GM23248 (cell line): Measurements from ENCODE around the gene NTMT1. TPM values are rescaled to one million over a fixed set of nuclear protein-coding genes. Genes with fewer than 3 reads are reported as not detected.

Source experiments
- DNase-seq: peaks from one replicate; pipeline ENCODE4 v3.0.0-alpha.2; 2015
- H2AFZ ChIP-seq: fragments of 200-600 bp; sonication (generic); 2 replicates; pipeline ENCODE4 v1.6.1; 2016; ENCODE audit warnings: antibody characterized with exemption
- H3F3A ChIP-seq: fragments of 200-600 bp; sonication (generic); 2 replicates; pipeline ENCODE4 v1.6.1; 2016; ENCODE audit warnings: mild to moderate bottlenecking, antibody characterized with exemption, mixed run types; ENCODE audit not compliant: insufficient read depth
- H3K27ac ChIP-seq: fragments of 200-600 bp; sonication (generic); 2 replicates; pipeline ENCODE4 v1.5.1; 2016; ENCODE audit warnings: mild to moderate bottlenecking
- H3K27me3 ChIP-seq: fragments of 200-600 bp; sonication (generic); replicated peaks from 2 replicates; pipeline ENCODE4 v1.6.1; 2016; ENCODE audit warnings: mild to moderate bottlenecking; ENCODE audit not compliant: insufficient read depth
- H3K36me3 ChIP-seq: fragments of 200-600 bp; sonication (generic); 2 replicates; pipeline ENCODE4 v1.6.1; 2016; ENCODE audit warnings: low read depth, mild to moderate bottlenecking
- H3K4me1 ChIP-seq: fragments of 200-600 bp; sonication (generic); 2 replicates; pipeline ENCODE4 v1.6.1; 2016; ENCODE audit warnings: mild to moderate bottlenecking; ENCODE audit not compliant: insufficient read depth
- H3K4me2 ChIP-seq: fragments of 200-600 bp; sonication (generic); one replicate; pipeline ENCODE4 v1.6.1; 2016; ENCODE audit warnings: mild to moderate bottlenecking; ENCODE audit not compliant: unreplicated experiment
- H3K4me3 ChIP-seq: fragments of 200-600 bp; sonication (generic); 2 replicates; pipeline ENCODE4 v1.5.1; 2016; ENCODE audit warnings: mild to moderate bottlenecking
- H3K79me2 ChIP-seq: fragments of 200-600 bp; sonication (generic); 2 replicates; pipeline ENCODE4 v1.6.1; 2016; ENCODE audit warnings: mild to moderate bottlenecking; ENCODE audit not compliant: insufficient read depth
- H3K9ac ChIP-seq: fragments of 200-600 bp; sonication (generic); 2 replicates; pipeline ENCODE4 v1.6.1; 2016; ENCODE audit warnings: mild to moderate bottlenecking
- H3K9me2 ChIP-seq: fragments of 200-600 bp; sonication (generic); 2 replicates; pipeline ENCODE4 v1.6.1; 2016; ENCODE audit warnings: mixed run types, mild to moderate bottlenecking, moderate library complexity; ENCODE audit not compliant: insufficient read depth
- H3K9me3 ChIP-seq: fragments of 200-600 bp; sonication (generic); one replicate; pipeline ENCODE4 v1.6.1; 2017; ENCODE audit warnings: low read depth
- H4K20me1 ChIP-seq: fragments of 200-600 bp; sonication (generic); 2 replicates; pipeline ENCODE4 v1.6.0; 2016; ENCODE audit not compliant: insufficient read depth
- EZH2 ChIP-seq: fragments of 200-600 bp; sonication (generic); IDR thresholded peaks from 2 replicates; pipeline ENCODE4 v1.6.1; 2018; ENCODE audit warnings: antibody characterized with exemption, mild to moderate bottlenecking; ENCODE audit not compliant: insufficient read depth, poor library complexity, severe bottlenecking
- EZH2phosphoT487 ChIP-seq: fragments of 200-600 bp; sonication (generic); IDR thresholded peaks from 2 replicates; pipeline ENCODE4 v1.6.1; 2018; ENCODE audit warnings: antibody characterized with exemption, moderate library complexity, mild to moderate bottlenecking, low read depth; ENCODE audit not compliant: insufficient read depth
- WGBS, 2 experiments: methylation state at CpG; one replicate each; pipeline ENCODE4 v1.1.6; 2015 to 2017; ENCODE audit warnings: low lambda C conversion rate in 2 of 2, low coverage in 1 of 2; ENCODE audit errors: missing lambda C conversion rate in 2 of 2; 5-methylcytosine and 5-hydroxymethylcytosine counted together
- in situ Hi-C: fragments of 300-500 bp; cut with MboI; formaldehyde crosslinking; loops from 2 replicates; pipeline ENCODE4 v1.15.0; 2020
- polyA plus RNA-seq: library from polyadenylated mRNA; unstranded; fragments of >200 nt; fragmentation: Nextera tagmentation; extraction: Ambion mirVana; gene quantifications from 2 replicates; pipeline ENCODE4 v1.2.1, GENCODE V29; 2016
- total RNA-seq: library from RNA; depleted of rRNA; stranded (reverse); fragments of >200 nt; shearing (Covaris generic); gene quantifications from 2 replicates; pipeline ENCODE4 v1.2.3, GENCODE V29; 2014

Gene NTMT1
- total and polyA plus RNA-seq, 2 experiments from 2014 or later = 44.5 to 115 TPM

- no peaks in the 10 kb centered on the region for H4K20me1 ChIP-seq
- no peaks in the 10 kb centered on the region for H3F3A ChIP-seq
- H3K4me3 ChIP-seq = no peak overlapping the region
- no peaks in the 10 kb centered on the region for H3K36me3 ChIP-seq
- no peak overlapping the region for H2AFZ ChIP-seq
- TF ChIP-seq EZH2 (no peak), EZH2phosphoT487 (no peak)
- no peak overlapping the region for H3K27ac ChIP-seq
- H3K27me3 ChIP-seq = no peaks in the 10 kb centered on the region
- H3K4me1 ChIP-seq = no peaks in the 10 kb centered on the region
- H3K79me2 ChIP-seq = no peaks in the 10 kb centered on the region
- no peaks in the 10 kb centered on the region for H3K9me3 ChIP-seq
- in situ Hi-C loops = no loop called here
- DNase-seq = no peak
- H3K9ac ChIP-seq = no peak overlapping the region
- 86 to 100% methylated on average over 1 of the region's 1 CpG for WGBS, 2 experiments
- no peaks in the 10 kb centered on the region for H3K9me2 ChIP-seq
- H3K4me2 ChIP-seq = no peak overlapping the region
Measured at GRCh38 chr9:129585352-129585751, 40.6 kb upstream of the NTMT1 start.

GRCh38 chr9:129586245-129586644 lies 39.7 kb upstream of the NTMT1 start:
- no peaks in the 10 kb centered on the region for H3K36me3 ChIP-seq
- no peak overlapping the region for H3K27ac ChIP-seq
- no peaks in the 10 kb centered on the region for H3K9me2 ChIP-seq
- 94 to 97% methylated on average over 1 of the region's 1 CpG for WGBS, 2 experiments
- no peaks in the 10 kb centered on the region for H3K27me3 ChIP-seq
- H4K20me1 ChIP-seq = no peaks in the 10 kb centered on the region
- H2AFZ ChIP-seq = no peak overlapping the region
- TF ChIP-seq EZH2phosphoT487 (no peak), EZH2 (no peak)
- no peak overlapping the region for H3K4me3 ChIP-seq
- DNase-seq = no peak
- H3K9ac ChIP-seq = no peak overlapping the region
- no peaks in the 10 kb centered on the region for H3K4me1 ChIP-seq
- no peaks in the 10 kb centered on the region for H3F3A ChIP-seq
- H3K79me2 ChIP-seq = no peaks in the 10 kb centered on the region
- no peaks in the 10 kb centered on the region for H3K9me3 ChIP-seq
- no peak overlapping the region for H3K4me2 ChIP-seq
- in situ Hi-C loops = no loop called here

GRCh38 chr9:129586685-129587084 lies 39.3 kb upstream of the NTMT1 start:
- no peak overlapping the region for H3K4me2 ChIP-seq
- H3K27ac ChIP-seq = no peak overlapping the region
- no peak for DNase-seq
- H2AFZ ChIP-seq = no peak overlapping the region
- no peak overlapping the region for H3K9ac ChIP-seq
- no peaks in the 10 kb centered on the region for H3K27me3 ChIP-seq
- H4K20me1 ChIP-seq = no peaks in the 10 kb centered on the region
- H3K9me3 ChIP-seq = no peaks in the 10 kb centered on the region
- no peaks in the 10 kb centered on the region for H3K79me2 ChIP-seq
- no peaks in the 10 kb centered on the region for H3F3A ChIP-seq
- H3K4me1 ChIP-seq = no peaks in the 10 kb centered on the region
- no peaks in the 10 kb centered on the region for H3K9me2 ChIP-seq
- no peak overlapping the region for H3K4me3 ChIP-seq
- in situ Hi-C loops = no loop called here
- H3K36me3 ChIP-seq = no peaks in the 10 kb centered on the region
- WGBS, 2 experiments = 51 to 65% methylated on average over 5 to 8 of the region's 8 CpGs
- TF ChIP-seq EZH2phosphoT487 (no peak), EZH2 (no peak)

- H3K4me2 ChIP-seq = no peak overlapping the region
- H3K27ac ChIP-seq = no peak overlapping the region
- no peaks in the 10 kb centered on the region for H3K27me3 ChIP-seq
- H2AFZ ChIP-seq = no peak overlapping the region
- TF ChIP-seq EZH2phosphoT487 (no peak), EZH2 (no peak)
- no peaks in the 10 kb centered on the region for H3K9me3 ChIP-seq
- no peaks in the 10 kb centered on the region for H3F3A ChIP-seq
- H3K4me1 ChIP-seq = no peaks in the 10 kb centered on the region
- DNase-seq = no peak
- H4K20me1 ChIP-seq = no peaks in the 10 kb centered on the region
- no peaks in the 10 kb centered on the region for H3K79me2 ChIP-seq
- in situ Hi-C loops = no loop called here
- no peaks in the 10 kb centered on the region for H3K9me2 ChIP-seq
- H3K9ac ChIP-seq = no peak overlapping the region
- no peak overlapping the region for H3K4me3 ChIP-seq
- no peaks in the 10 kb centered on the region for H3K36me3 ChIP-seq
- 79 to 85% methylated on average over 21 to 23 of the region's 23 CpGs for WGBS, 2 experiments
Measured at GRCh38 chr9:129587487-129588262, 38.3 kb upstream of the NTMT1 start.
